ENCODE data around the gene GNAT1.
"Not testable (repeated sequence)": the region's sequence is repeated elsewhere in the genome, so short reads cannot be mapped to it uniquely, and the experiment has no call there.

The GNAT1 gene

DNA sequence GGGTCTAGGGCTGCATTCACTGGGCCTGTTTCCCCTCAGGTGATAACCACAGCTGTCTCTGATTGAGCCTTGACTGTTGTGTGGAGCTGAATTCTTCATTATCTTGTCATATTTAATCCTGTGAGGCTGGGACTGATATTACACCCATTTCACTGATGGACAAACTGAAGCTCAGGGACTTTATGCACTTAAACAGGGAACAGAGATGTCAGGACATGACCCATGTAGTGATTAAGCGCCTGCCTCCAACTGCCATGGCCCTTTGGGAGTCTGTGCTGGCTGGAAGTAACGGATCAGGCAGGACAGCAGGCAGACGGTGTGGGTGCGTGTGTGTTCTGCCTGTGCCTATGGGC lies 52.1 kb downstream of the GNAT1 start:
- DNase-seq: no peak

DNA sequence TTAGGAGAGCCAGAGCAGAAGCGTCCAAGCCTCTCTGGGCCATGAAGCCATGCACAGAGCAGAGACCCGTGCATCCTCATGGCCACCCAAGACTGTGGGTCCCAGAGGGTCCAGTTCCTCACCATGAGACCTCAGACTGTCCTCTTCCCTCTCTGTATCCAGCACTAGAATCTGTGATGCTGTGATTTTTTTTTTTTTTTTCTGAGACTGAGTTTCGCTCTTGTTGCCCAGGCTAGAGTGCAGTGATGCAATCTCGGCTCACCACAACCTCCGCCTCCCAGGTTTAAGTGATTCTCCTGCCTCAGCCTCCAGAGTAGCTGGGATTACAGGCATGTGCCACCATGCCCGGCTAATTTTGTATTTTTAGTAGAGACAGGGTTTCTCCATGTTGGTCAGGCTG lies 53.4 kb downstream of the GNAT1 start:
- not testable (repeated sequence) for DNase-seq

DNA sequence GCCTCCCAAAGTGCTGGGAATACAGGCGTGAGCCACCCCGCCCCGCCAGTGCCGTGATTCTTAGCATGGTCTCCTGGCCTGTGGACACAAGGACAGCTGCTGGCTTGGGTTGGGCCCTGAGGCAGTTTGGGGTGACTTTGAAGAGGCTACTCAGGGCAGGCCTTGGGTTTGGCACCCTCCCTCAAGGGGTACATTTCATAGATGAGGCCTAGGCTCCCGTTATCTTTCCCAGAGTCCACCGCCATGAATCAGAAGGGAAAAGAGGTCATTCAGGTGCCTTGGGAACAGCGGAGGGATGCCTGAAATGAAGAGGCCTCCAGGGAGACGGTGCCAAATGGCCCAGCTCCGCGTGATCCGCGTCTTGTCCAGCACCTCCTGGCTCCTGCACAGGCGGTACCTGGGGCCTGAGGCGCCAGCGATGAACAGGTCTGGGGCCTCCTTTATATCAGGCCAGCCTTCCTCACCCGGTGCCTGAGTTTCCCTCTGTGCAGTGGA lies 53.9 kb downstream of the GNAT1 start:
- DNase-seq: no peak

DNA sequence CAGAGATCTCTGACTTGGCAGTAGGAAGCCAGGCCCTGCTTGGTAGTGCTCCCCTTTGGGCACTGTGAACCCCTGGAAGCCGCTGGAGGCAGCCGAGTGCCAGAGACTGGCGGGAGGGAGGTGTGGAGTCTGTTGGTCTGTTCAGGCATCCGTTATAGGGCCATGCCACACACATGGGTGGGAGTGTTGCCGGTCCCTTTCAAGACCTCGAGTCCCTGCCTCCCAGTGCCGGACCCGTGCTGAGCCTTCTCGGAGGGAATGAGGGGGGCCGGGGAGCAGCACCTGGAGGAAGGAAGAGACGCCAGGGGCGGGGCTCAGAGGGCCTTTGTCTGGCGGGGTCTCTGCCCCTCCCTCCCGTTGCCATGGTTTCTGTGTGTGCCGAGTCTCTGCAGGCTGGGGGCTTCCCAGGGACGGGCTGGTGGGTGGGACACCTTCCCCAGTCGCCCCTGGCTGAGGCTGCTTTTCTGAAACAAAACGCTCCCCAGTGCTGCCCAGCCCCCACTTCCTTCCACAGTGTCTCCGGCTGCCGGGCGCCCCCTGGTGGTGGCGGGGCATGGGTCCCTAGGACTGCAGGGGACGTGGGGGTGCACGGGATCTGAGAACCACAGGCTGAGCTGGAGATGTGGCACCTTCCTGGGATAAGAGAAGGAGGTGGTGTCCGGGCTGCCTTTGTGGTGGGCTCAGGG lies 54.6 kb downstream of the GNAT1 start:
- DNase-seq: peak; percentile 69

DNA sequence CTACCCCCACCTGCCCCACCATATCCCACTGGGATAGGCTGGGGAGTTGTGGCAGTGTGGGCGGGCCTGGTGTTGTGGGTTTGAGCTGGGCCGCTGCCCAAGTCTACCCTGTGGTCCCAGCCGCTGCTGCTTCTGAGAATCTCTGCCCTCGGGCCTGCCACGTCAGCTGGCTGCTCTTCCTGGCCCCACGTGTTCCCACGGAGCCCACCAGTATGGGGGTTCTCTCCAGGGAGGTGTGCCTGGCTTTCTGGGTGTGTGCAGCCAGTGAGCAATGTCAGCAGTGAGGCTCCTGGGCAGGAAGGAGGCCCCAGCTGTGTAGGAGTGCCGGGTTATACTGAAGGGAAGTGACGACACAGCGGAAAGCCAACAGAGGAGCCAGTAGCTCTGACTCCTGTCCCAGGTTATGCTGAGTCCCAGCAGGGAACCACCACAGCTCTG lies 55.1 kb downstream of the GNAT1 start:
- DNase-seq: peak; percentile 25
